GM19372 (cell line): ENCODE measurements around the gene SPATA31A7.
"Not testable (repeated sequence)": the region's sequence is repeated elsewhere in the genome, so short reads cannot be mapped to it uniquely, and the experiment has no call there.

Experiments
- ATAC-seq: cut with Tn5 transposase; IDR thresholded peaks from one replicate; pipeline ENCODE4 v1.9.1; 2021; ENCODE audit warnings: mild to moderate bottlenecking, low read depth, moderate library complexity; ENCODE audit not compliant: unreplicated experiment

The SPATA31A7 gene

GRCh38 chr9:61189736-61190135, at the start of gene SPATA31A7:
SPATA31A7 (plus strand) TSS chr9:61190036; CDS start chr9:61190065, 29 bp downstream.
- not testable (repeated sequence) for ATAC-seq

- not testable (repeated sequence) for ATAC-seq
Measured at GRCh38 chr9:61226438-61226837, 36.6 kb downstream of the SPATA31A7 start.
